Uterus (tissue), 4 donors: Measurements from ENCODE around the gene SQOR. TPM values are rescaled to one million over a fixed set of nuclear protein-coding genes. Genes with fewer than 3 reads are reported as not detected.

Experiments used
- DNase-seq, 2 donors: peaks; one replicate each; pipeline ENCODE4 v3.0.0-alpha.2; 2019 to 2020
- H3K27ac ChIP-seq, 2 donors: fragments of 200-600 bp; sonication (generic); 1 replicate in 1 of 2; 2 replicates in 1 of 2; pipeline ENCODE4 v1.5.1; 2016 to 2018
- H3K27me3 ChIP-seq, 2 donors: fragments of 200-600 bp; sonication (generic); one replicate each; pipeline ENCODE4 v1.5.1; 2018 to 2019; ENCODE audit warnings: control low read depth in 1 of 2
- H3K36me3 ChIP-seq, 2 donors: fragments of 200-600 bp; sonication (generic); one replicate each; pipeline ENCODE4 v1.5.1; 2019; ENCODE audit warnings: control low read depth in 1 of 2
- H3K4me1 ChIP-seq, 2 donors: fragments of 200-600 bp; sonication (generic); one replicate each; pipeline ENCODE4 v1.5.1; 2018 to 2019; ENCODE audit warnings: control low read depth in 1 of 2
- H3K4me3 ChIP-seq, 2 donors: fragments of 200-600 bp; sonication (generic); 1 replicate in 1 of 2; 2 replicates in 1 of 2; pipeline ENCODE4 v1.5.1; 2018 to 2019; ENCODE audit warnings: mild to moderate bottlenecking in 1 of 2
- H3K9me3 ChIP-seq, 2 donors: fragments of 200-600 bp; sonication (generic); one replicate each; pipeline ENCODE4 v1.5.1; 2019; ENCODE audit warnings: control low read depth in 1 of 2
- CTCF ChIP-seq, 4 experiments: fragments of 200-600 bp in 2 of 4; fragments of 450-650 bp in 2 of 4; sonication (generic) in 2 of 4; IDR thresholded peaks; one replicate each; pipeline ENCODE4 v1.5.1; 2016 to 2019; ENCODE audit warnings: antibody characterized with exemption in 4 of 4, mild to moderate bottlenecking in 2 of 4, moderate library complexity in 1 of 4
- POLR2A ChIP-seq, 2 donors: fragments of 450-650 bp; IDR thresholded peaks; one replicate each; pipeline ENCODE4 v1.6.1; 2016; ENCODE audit warnings: antibody characterized with exemption in 2 of 2, mild to moderate bottlenecking in 1 of 2, moderate library complexity in 1 of 2
- intact Hi-C: fragments of 100-400 bp; cut with DNase I; formaldehyde crosslinking; loops from one replicate; pipeline ENCODE4 v1.15.1; 2023; ENCODE audit warnings: low total_unique reads
- total RNA-seq, 4 donors: library from RNA; depleted of rRNA in 3 of 4; stranded (reverse); fragments of >200 nt in 3 of 4; gene quantifications; one replicate each; pipeline versions ENCODE4 v1.1.0 to v1.2.4, GENCODE V29; 2014 to 2023
- donor health status: DM: yes; HTN: yes; CAD: no.

Gene SQOR
- total RNA-seq, 4 donors from 2014 or later, result 11.5 to 37.1 (median 19.3) TPM

- H3K36me3 ChIP-seq, result no peaks in the 10 kb centered on the region
- intact Hi-C loops, result no loop called here
- H3K9me3 ChIP-seq, result no peaks in the 10 kb centered on the region
- H3K4me3 ChIP-seq, result peak within 1 kb of the TSS; percentile 83 to 98
- peak in 1 of 4 experiments; percentile 11 for TF ChIP-seq CTCF (IDR thresholded peaks at IDR 0.05)
- peak; percentile 41 to 77 for TF ChIP-seq POLR2A (IDR thresholded peaks at IDR 0.05)
- peaks cover 0 to 7% of the 10 kb centered on the region in 2 donors for H3K4me1 ChIP-seq
- peak within 1 kb of the TSS; percentile 97 to 99 for H3K27ac ChIP-seq
- DNase-seq, result peak; percentile 87 to 89
- H3K27me3 ChIP-seq, result no peaks in the 10 kb centered on the region
These were observed 47.5 kb upstream of the SQOR start, which contains the start of gene BLOC1S6 for GRCh38 chr15:45587095-45587862. TSS of gene BLOC1S6 (plus strand) at chr15:45587379. CDS start at chr15:45587444, 65 bp downstream.

- H3K4me1 ChIP-seq, result peaks cover 0 to 11% of the 10 kb centered on the region in 2 donors
- H3K27ac ChIP-seq, result peak overlapping the region; percentile 97 to 99
- DNase-seq, result no peak
- TF ChIP-seq CTCF (IDR thresholded peaks at IDR 0.05) (no peak), POLR2A (IDR thresholded peaks at IDR 0.05) (no peak)
- H3K4me3 ChIP-seq, result peak overlapping the region; percentile 83 to 98
- no peaks in the 10 kb centered on the region for H3K27me3 ChIP-seq
- no peaks in the 10 kb centered on the region for H3K36me3 ChIP-seq
- intact Hi-C loops, result no loop called here
- no peaks in the 10 kb centered on the region for H3K9me3 ChIP-seq
These were observed 47.0 kb upstream of the SQOR start for GRCh38 chr15:45587863-45588170.

GRCh38 chr15:45588219-45588875, 46.5 kb upstream of the SQOR start:
- no peaks in the 10 kb centered on the region for H3K36me3 ChIP-seq
- intact Hi-C loops, result no loop called here
- no peak for DNase-seq
- H3K27ac ChIP-seq, result peak overlapping the region; percentile 97 to 99
- peak overlapping the region; percentile 83 to 98 for H3K4me3 ChIP-seq
- TF ChIP-seq CTCF (IDR thresholded peaks at IDR 0.05), result no peak
- no peak for TF ChIP-seq POLR2A (IDR thresholded peaks at IDR 0.05)
- H3K27me3 ChIP-seq, result no peaks in the 10 kb centered on the region
- peaks cover 0 to 11% of the 10 kb centered on the region in 2 donors for H3K4me1 ChIP-seq
- H3K9me3 ChIP-seq, result no peaks in the 10 kb centered on the region

GRCh38 chr15:45589256-45589655, 45.6 kb upstream of the SQOR start:
- Histone ChIP-seq H3K9me3 (no peaks in the 10 kb centered on the region), H3K4me1 (peaks cover 0 to 11% of the 10 kb centered on the region in 2 donors), H3K4me3 (no peak overlapping the region), H3K27me3 (no peaks in the 10 kb centered on the region), H3K36me3 (no peaks in the 10 kb centered on the region), H3K27ac (no peak overlapping the region)
- TF ChIP-seq POLR2A (IDR thresholded peaks at IDR 0.05) (no peak), CTCF (IDR thresholded peaks at IDR 0.05) (no peak)
- DNase-seq, result no peak
- intact Hi-C loops, result no loop called here

- no peak overlapping the region for H3K27ac ChIP-seq
- no peaks in the 10 kb centered on the region for H3K27me3 ChIP-seq
- intact Hi-C loops, result no loop called here
- no peaks in the 10 kb centered on the region for H3K9me3 ChIP-seq
- H3K4me3 ChIP-seq, result no peak overlapping the region
- no peaks in the 10 kb centered on the region for H3K36me3 ChIP-seq
- no peak for DNase-seq
- no peak for TF ChIP-seq CTCF (IDR thresholded peaks at IDR 0.05)
- no peak for TF ChIP-seq POLR2A (IDR thresholded peaks at IDR 0.05)
- H3K4me1 ChIP-seq, result peaks cover 0 to 5% of the 10 kb centered on the region in 2 donors
These were observed 40.5 kb upstream of the SQOR start for GRCh38 chr15:45594319-45594718.
